Liver (tissue), 9 donors: ENCODE data around the gene PDK2. TPM values are rescaled to one million over a fixed set of nuclear protein-coding genes. Genes with fewer than 3 reads are reported as not detected.

ENCODE experiments used
- DNase-seq: peaks from one replicate; pipeline ENCODE4 v3.0.0-alpha.2; 2017; ENCODE audit warnings: low spot score
- H3K27ac ChIP-seq, 2 donors: one replicate each; pipeline ENCODE4 v1.7.0; 2013; ENCODE audit warnings: inconsistent platforms in 2 of 2, low read length in 2 of 2, control low read depth in 1 of 2, low read depth in 1 of 2, mild to moderate bottlenecking in 1 of 2
- H3K27me3 ChIP-seq, 4 donors: one replicate each; pipeline versions ENCODE4 v1.6.1 to v1.7.0; 2013; ENCODE audit warnings: low read length in 3 of 4, inconsistent platforms in 1 of 4, mild to moderate bottlenecking in 1 of 4, moderate library complexity in 1 of 4; ENCODE audit not compliant: control insufficient read depth in 4 of 4, insufficient read depth in 4 of 4
- H3K36me3 ChIP-seq, 4 donors: one replicate each; pipeline versions ENCODE4 v1.6.1 to v1.7.0; 2013; ENCODE audit warnings: low read length in 3 of 4, mild to moderate bottlenecking in 3 of 4, low read depth in 1 of 4, moderate library complexity in 1 of 4; ENCODE audit not compliant: control insufficient read depth in 4 of 4, insufficient read depth in 3 of 4
- H3K4me1 ChIP-seq, 4 donors: one replicate each; pipeline versions ENCODE4 v1.6.1 to v1.7.0; 2013; ENCODE audit warnings: low read length in 3 of 4, mild to moderate bottlenecking in 3 of 4, moderate library complexity in 1 of 4; ENCODE audit not compliant: control insufficient read depth in 4 of 4, insufficient read depth in 4 of 4
- H3K4me3 ChIP-seq, 3 donors: one replicate each; pipeline versions ENCODE4 v1.6.1 to v1.7.0; 2013; ENCODE audit warnings: low read length in 3 of 3, control low read depth in 1 of 3, low read depth in 1 of 3, mild to moderate bottlenecking in 1 of 3
- H3K9ac ChIP-seq, 2 donors: one replicate each; pipeline ENCODE4 v1.7.0; 2013; ENCODE audit warnings: low read length in 2 of 2, mild to moderate bottlenecking in 2 of 2, moderate library complexity in 2 of 2, control low read depth in 1 of 2, low read depth in 1 of 2
- H3K9me3 ChIP-seq, 4 donors: one replicate each; pipeline versions ENCODE4 v1.6.1 to v1.7.0; 2013; ENCODE audit warnings: low read length in 3 of 4; ENCODE audit not compliant: control insufficient read depth in 4 of 4
- ATF3 ChIP-seq: IDR thresholded peaks from 2 replicates; pipeline ENCODE4 v1.6.1; 2016; ENCODE audit warnings: antibody characterized with exemption
- CTCF ChIP-seq: fragments of 150-350 bp; IDR thresholded peaks from 2 replicates; pipeline ENCODE4 v1.5.1; 2017; ENCODE audit warnings: improper control_type of control experiment, low read depth, low read length; ENCODE audit not compliant: missing input control
- EGR1 ChIP-seq, 2 donors: IDR thresholded peaks; 2 replicates each; pipeline ENCODE4 v1.6.1; 2016 to 2018; ENCODE audit warnings: antibody characterized with exemption in 2 of 2, low read depth in 2 of 2
- FOXA1 ChIP-seq: IDR thresholded peaks from 2 replicates; pipeline ENCODE4 v1.6.1; 2016; ENCODE audit warnings: antibody characterized with exemption
- GABPA ChIP-seq, 2 donors: IDR thresholded peaks in 1 of 2; conservative IDR thresholded peaks in 1 of 2; 2 replicates each; pipeline ENCODE4 v1.6.1; 2016; ENCODE audit warnings: antibody characterized with exemption in 2 of 2, mild to moderate bottlenecking in 1 of 2, moderate library complexity in 1 of 2
- HNF4A ChIP-seq, 2 donors: conservative IDR thresholded peaks; 2 replicates each; pipeline ENCODE4 v1.6.1; 2016; ENCODE audit warnings: antibody characterized with exemption in 2 of 2, mild to moderate bottlenecking in 2 of 2
- HNF4G ChIP-seq: IDR thresholded peaks from 2 replicates; pipeline ENCODE4 v1.6.1; 2016; ENCODE audit warnings: antibody characterized with exemption
- JUND ChIP-seq, 2 donors: IDR thresholded peaks; 2 replicates each; pipeline ENCODE4 v1.6.1; 2016; ENCODE audit warnings: antibody characterized with exemption in 2 of 2
- MAX ChIP-seq: IDR thresholded peaks from 2 replicates; pipeline ENCODE4 v1.6.1; 2016; ENCODE audit warnings: antibody characterized with exemption
- NR2F2 ChIP-seq: IDR thresholded peaks from 2 replicates; pipeline ENCODE4 v1.6.1; 2016; ENCODE audit warnings: antibody characterized with exemption
- RAD21 ChIP-seq, 2 donors: IDR thresholded peaks; 2 replicates each; pipeline ENCODE4 v1.6.1; 2016; ENCODE audit warnings: antibody characterized with exemption in 2 of 2, mild to moderate bottlenecking in 2 of 2
- RXRA ChIP-seq, 2 donors: IDR thresholded peaks; 2 replicates each; pipeline ENCODE4 v1.6.1; 2017 to 2018; ENCODE audit warnings: antibody characterized with exemption in 2 of 2, mild to moderate bottlenecking in 1 of 2
- SP1 ChIP-seq: IDR thresholded peaks from 2 replicates; pipeline ENCODE4 v1.6.1; 2018; ENCODE audit warnings: antibody characterized with exemption, mild to moderate bottlenecking
- TAF1 ChIP-seq: conservative IDR thresholded peaks from 2 replicates; pipeline ENCODE4 v1.6.1; 2016; ENCODE audit warnings: antibody characterized with exemption, mild to moderate bottlenecking
- ZBTB33 ChIP-seq: IDR thresholded peaks from 2 replicates; pipeline ENCODE4 v1.6.1; 2016; ENCODE audit warnings: antibody characterized with exemption
- WGBS: extraction: QIAGEN DNeasy Blood & Tissue Kit; methylation state at CpG from one replicate; pipeline ENCODE4 v1.1.7; 2013; 5-methylcytosine and 5-hydroxymethylcytosine counted together
- polyA plus RNA-seq, 2 donors: library from polyadenylated mRNA; stranded (reverse) in 1 of 2; unstranded in 1 of 2; fragments of 200-250 nt in 1 of 2; fragments of >200 nt in 1 of 2; fragmentation: Nextera tagmentation in 1 of 2; extraction: Ambion mirVana in 1 of 2; gene quantifications; one replicate each; pipeline versions ENCODE4 v1.2.1 to v1.2.3, GENCODE V29; 2013 to 2015
- total RNA-seq, 2 donors: library from RNA; depleted of rRNA; stranded (reverse); fragments of >200 nt; gene quantifications; one replicate each; pipeline ENCODE4 v1.2.3, GENCODE V29; 2014
- donor health status: healthy.
- donor health status: healthy.
- donor health status: healthy.
- donor health status: healthy.
- donor health status: healthy.

Gene PDK2
- total and polyA plus RNA-seq, 4 donors = 8.6 to 36.6 (median 28.5) TPM

- TF ChIP-seq TAF1 = no peak
- Histone ChIP-seq H3K9me3 (no peaks in the 10 kb centered on the region), H3K27me3 (no peaks in the 10 kb centered on the region), H3K4me3 (no peak overlapping the region), H3K9ac (no peak overlapping the region), H3K36me3 (peaks cover 17 to 39% (median 25%) of the 10 kb centered on the region in 4 donors), H3K4me1 (peaks cover 0 to 12% (median 9%) of the 10 kb centered on the region in 4 donors), H3K27ac (no peak overlapping the region)
- 92% methylated on average over 9 of the region's 9 CpGs for WGBS
- no peak for DNase-seq
These were observed 13.4 kb downstream of the PDK2 start for GRCh38 chr17:50108556-50108955.

- peaks cover 17 to 39% (median 25%) of the 10 kb centered on the region in 4 donors for H3K36me3 ChIP-seq
- H3K9ac ChIP-seq = no peak overlapping the region
- no peak overlapping the region for H3K27ac ChIP-seq
- no peak for DNase-seq
- WGBS = 91% methylated on average over 7 of the region's 7 CpGs
- no peaks in the 10 kb centered on the region for H3K27me3 ChIP-seq
- no peak overlapping the region for H3K4me3 ChIP-seq
- H3K4me1 ChIP-seq = peaks cover 0 to 12% (median 9%) of the 10 kb centered on the region in 4 donors
- no peak for TF ChIP-seq TAF1
- no peak for TF ChIP-seq HNF4G
- TF ChIP-seq ZBTB33 = no peak
- TF ChIP-seq NR2F2 = no peak
- TF ChIP-seq HNF4A (conservative IDR thresholded peaks at IDR 0.05) = no peak
- no peak for TF ChIP-seq EGR1 (IDR thresholded peaks at IDR 0.05; ENCODE audit: low read depth in 2 of 2)
- TF ChIP-seq RXRA (IDR thresholded peaks at IDR 0.05) = no peak
- no peak for TF ChIP-seq CTCF
- no peak for TF ChIP-seq SP1
- no peak for TF ChIP-seq RAD21 (IDR thresholded peaks at IDR 0.05)
- no peak for TF ChIP-seq ATF3
- TF ChIP-seq GABPA (IDR thresholded peaks at IDR 0.05 in 1 of 2, conservative IDR thresholded peaks at IDR 0.05 in 1 of 2) = no peak
- H3K9me3 ChIP-seq = no peaks in the 10 kb centered on the region
These were observed 14.1 kb downstream of the PDK2 start for GRCh38 chr17:50109207-50109606.

GRCh38 chr17:50109785-50110184, 14.6 kb downstream of the PDK2 start:
- H3K9me3 ChIP-seq = no peaks in the 10 kb centered on the region
- peaks cover 17 to 39% (median 25%) of the 10 kb centered on the region in 4 donors for H3K36me3 ChIP-seq
- TF ChIP-seq CTCF (no peak), HNF4A (conservative IDR thresholded peaks at IDR 0.05) (no peak), JUND (IDR thresholded peaks at IDR 0.05) (no peak), FOXA1 (no peak), RAD21 (IDR thresholded peaks at IDR 0.05) (no peak), SP1 (no peak), MAX (no peak)
- no peak for DNase-seq
- 91% methylated on average over 19 of the region's 19 CpGs for WGBS
- no peak overlapping the region for H3K4me3 ChIP-seq
- no peak overlapping the region for H3K27ac ChIP-seq
- no peak overlapping the region for H3K9ac ChIP-seq
- no peaks in the 10 kb centered on the region for H3K27me3 ChIP-seq
- H3K4me1 ChIP-seq = peaks cover 0 to 12% (median 9%) of the 10 kb centered on the region in 4 donors
